Measurements from ENCODE around the gene DNAJC3.

DNA sequence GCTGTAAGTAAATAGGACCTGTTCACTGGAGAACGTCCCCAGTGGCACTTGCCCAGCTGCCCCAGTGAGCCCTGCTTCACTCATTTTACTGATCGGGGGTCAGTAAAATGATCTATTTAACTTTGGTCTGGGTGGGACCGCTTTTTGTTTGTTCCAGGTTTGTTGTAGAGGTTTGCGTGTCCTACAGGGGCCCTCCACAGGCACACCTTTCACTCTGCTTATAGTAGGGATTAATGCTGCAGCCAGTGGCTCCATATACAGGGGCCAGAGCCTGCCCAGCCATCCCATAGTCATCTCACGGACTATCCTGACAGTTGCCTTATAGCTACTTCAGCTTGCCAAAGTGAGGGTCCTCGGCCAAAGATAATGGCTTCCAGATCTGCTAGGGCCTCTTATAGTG is 104.1 kb downstream of the DNAJC3 start:
- TF ChIP-seq, protein P1, sequence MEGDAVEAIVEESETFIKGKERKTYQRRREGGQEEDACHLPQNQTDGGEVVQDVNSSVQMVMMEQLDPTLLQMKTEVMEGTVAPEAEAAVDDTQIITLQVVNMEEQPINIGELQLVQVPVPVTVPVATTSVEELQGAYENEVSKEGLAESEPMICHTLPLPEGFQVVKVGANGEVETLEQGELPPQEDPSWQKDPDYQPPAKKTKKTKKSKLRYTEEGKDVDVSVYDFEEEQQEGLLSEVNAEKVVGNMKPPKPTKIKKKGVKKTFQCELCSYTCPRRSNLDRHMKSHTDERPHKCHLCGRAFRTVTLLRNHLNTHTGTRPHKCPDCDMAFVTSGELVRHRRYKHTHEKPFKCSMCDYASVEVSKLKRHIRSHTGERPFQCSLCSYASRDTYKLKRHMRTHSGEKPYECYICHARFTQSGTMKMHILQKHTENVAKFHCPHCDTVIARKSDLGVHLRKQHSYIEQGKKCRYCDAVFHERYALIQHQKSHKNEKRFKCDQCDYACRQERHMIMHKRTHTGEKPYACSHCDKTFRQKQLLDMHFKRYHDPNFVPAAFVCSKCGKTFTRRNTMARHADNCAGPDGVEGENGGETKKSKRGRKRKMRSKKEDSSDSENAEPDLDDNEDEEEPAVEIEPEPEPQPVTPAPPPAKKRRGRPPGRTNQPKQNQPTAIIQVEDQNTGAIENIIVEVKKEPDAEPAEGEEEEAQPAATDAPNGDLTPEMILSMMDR (IDR thresholded peaks at IDR 0.05; ENCODE audit: insufficient read depth, low read length, poor library complexity, severe bottlenecking) = no peak
- TF ChIP-seq EZH2phosphoT487 (conservative IDR thresholded peaks at IDR 0.05; ENCODE audit: low read length) = no peak
